K562 (cell line): ENCODE data around the gene RNF214.
"Not testable (repeated sequence)": the region's sequence is repeated elsewhere in the genome, so short reads cannot be mapped to it uniquely, and the experiment has no call there.

Experiments
- MEIS2 ChIP-seq: fragments of 450-650 bp; IDR thresholded peaks from 2 replicates; pipeline ENCODE4 v1.6.1; 2014; ENCODE audit warnings: mild to moderate bottlenecking; ENCODE audit not compliant: partially characterized antibody
- RFX5 ChIP-seq: IDR thresholded peaks from 2 replicates; pipeline ENCODE4 v1.6.1; 2011; ENCODE audit warnings: low read depth, mild to moderate bottlenecking, improper control_type of control experiment, low read length
- TF ChIP-seq, protein P1 (sequence below): fragments of 450-650 bp; IDR thresholded peaks from 2 replicates; pipeline ENCODE4 v1.6.1; 2016

DNA sequence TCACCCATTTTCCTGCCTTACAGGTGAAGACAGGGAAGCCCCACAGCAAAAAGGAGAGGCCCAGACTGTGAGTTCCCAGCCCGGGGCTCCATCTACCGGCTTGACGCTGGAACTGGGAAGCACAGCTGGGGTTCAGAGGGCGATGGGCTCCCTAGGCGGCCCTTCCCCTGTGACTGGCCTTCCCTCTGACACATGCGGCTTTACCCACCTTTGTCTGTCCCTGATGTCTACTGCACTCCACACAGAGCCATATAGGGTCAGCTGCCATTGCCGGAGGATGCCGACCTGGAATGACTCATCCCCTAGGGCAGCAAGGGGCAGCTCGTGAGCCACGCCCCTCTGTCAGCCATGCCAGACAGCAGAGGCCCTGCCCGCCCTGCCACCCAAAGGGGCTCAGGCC, 25.6 kb upstream of the RNF214 start:
- TF ChIP-seq MEIS2, RFX5: not testable (repeated sequence)
- TF ChIP-seq, protein P1, sequence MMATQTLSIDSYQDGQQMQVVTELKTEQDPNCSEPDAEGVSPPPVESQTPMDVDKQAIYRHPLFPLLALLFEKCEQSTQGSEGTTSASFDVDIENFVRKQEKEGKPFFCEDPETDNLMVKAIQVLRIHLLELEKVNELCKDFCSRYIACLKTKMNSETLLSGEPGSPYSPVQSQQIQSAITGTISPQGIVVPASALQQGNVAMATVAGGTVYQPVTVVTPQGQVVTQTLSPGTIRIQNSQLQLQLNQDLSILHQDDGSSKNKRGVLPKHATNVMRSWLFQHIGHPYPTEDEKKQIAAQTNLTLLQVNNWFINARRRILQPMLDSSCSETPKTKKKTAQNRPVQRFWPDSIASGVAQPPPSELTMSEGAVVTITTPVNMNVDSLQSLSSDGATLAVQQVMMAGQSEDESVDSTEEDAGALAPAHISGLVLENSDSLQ, result not testable (repeated sequence)
